ENCODE measurements around the gene TXNDC17. TPM values are rescaled to one million over a fixed set of nuclear protein-coding genes. Genes with fewer than 3 reads are reported as not detected.

Gene TXNDC17
- total and polyA plus RNA-seq, 2 of the 13 experiments (the other 11 are each of a cell fraction or from before 2014, with no cell fraction given): 188 to 266 TPM

DNA sequence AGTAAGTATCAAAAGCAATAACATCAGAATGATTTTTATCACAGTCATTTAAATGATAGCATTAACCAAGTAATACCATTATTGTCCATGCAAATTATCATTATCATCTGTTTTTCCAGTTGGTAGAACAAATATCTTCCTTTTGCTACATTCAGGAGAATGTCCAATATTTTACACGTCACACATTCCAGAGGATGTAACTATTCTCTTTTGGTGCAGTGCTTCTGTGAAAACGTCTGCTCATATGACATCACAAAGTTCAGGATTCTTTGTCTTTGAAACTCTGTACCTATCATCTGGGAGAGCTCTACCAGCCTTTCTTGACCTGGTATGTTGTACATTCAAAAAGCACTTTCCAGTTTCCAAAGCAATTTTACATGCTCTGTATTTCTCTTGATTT, 44.3 kb upstream of the TXNDC17 start (continued):
- TF ChIP-seq, protein P1, sequence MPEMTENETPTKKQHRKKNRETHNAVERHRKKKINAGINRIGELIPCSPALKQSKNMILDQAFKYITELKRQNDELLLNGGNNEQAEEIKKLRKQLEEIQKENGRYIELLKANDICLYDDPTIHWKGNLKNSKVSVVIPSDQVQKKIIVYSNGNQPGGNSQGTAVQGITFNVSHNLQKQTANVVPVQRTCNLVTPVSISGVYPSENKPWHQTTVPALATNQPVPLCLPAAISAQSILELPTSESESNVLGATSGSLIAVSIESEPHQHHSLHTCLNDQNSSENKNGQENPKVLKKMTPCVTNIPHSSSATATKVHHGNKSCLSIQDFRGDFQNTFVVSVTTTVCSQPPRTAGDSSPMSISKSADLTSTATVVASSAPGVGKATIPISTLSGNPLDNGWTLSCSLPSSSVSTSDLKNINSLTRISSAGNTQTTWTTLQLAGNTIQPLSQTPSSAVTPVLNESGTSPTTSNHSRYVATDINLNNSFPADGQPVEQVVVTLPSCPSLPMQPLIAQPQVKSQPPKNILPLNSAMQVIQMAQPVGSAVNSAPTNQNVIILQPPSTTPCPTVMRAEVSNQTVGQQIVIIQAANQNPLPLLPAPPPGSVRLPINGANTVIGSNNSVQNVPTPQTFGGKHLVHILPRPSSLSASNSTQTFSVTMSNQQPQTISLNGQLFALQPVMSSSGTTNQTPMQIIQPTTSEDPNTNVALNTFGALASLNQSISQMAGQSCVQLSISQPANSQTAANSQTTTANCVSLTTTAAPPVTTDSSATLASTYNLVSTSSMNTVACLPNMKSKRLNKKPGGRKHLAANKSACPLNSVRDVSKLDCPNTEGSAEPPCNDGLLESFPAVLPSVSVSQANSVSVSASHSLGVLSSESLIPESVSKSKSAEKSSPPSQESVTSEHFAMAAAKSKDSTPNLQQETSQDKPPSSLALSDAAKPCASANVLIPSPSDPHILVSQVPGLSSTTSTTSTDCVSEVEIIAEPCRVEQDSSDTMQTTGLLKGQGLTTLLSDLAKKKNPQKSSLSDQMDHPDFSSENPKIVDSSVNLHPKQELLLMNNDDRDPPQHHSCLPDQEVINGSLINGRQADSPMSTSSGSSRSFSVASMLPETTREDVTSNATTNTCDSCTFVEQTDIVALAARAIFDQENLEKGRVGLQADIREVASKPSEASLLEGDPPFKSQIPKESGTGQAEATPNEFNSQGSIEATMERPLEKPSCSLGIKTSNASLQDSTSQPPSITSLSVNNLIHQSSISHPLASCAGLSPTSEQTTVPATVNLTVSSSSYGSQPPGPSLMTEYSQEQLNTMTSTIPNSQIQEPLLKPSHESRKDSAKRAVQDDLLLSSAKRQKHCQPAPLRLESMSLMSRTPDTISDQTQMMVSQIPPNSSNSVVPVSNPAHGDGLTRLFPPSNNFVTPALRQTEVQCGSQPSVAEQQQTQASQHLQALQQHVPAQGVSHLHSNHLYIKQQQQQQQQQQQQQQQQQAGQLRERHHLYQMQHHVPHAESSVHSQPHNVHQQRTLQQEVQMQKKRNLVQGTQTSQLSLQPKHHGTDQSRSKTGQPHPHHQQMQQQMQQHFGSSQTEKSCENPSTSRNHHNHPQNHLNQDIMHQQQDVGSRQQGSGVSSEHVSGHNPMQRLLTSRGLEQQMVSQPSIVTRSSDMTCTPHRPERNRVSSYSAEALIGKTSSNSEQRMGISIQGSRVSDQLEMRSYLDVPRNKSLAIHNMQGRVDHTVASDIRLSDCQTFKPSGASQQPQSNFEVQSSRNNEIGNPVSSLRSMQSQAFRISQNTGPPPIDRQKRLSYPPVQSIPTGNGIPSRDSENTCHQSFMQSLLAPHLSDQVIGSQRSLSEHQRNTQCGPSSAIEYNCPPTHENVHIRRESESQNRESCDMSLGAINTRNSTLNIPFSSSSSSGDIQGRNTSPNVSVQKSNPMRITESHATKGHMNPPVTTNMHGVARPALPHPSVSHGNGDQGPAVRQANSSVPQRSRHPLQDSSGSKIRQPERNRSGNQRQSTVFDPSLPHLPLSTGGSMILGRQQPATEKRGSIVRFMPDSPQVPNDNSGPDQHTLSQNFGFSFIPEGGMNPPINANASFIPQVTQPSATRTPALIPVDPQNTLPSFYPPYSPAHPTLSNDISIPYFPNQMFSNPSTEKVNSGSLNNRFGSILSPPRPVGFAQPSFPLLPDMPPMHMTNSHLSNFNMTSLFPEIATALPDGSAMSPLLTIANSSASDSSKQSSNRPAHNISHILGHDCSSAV (CRISPR knock-in tag; IDR thresholded peaks at IDR 0.05; ENCODE audit: borderline replicate concordance): no peak
- TF ChIP-seq, protein P2, sequence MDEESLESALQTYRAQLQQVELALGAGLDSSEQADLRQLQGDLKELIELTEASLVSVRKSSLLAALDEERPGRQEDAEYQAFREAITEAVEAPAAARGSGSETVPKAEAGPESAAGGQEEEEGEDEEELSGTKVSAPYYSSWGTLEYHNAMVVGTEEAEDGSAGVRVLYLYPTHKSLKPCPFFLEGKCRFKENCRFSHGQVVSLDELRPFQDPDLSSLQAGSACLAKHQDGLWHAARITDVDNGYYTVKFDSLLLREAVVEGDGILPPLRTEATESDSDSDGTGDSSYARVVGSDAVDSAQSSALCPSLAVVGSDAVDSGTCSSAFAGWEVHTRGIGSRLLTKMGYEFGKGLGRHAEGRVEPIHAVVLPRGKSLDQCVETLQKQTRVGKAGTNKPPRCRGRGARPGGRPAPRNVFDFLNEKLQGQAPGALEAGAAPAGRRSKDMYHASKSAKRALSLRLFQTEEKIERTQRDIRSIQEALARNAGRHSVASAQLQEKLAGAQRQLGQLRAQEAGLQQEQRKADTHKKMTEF (CRISPR knock-in tag; IDR thresholded peaks at IDR 0.05): no peak
- TF ChIP-seq, protein P3, sequence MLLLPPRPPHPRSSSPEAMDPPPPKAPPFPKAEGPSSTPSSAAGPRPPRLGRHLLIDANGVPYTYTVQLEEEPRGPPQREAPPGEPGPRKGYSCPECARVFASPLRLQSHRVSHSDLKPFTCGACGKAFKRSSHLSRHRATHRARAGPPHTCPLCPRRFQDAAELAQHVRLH (CRISPR knock-in tag; IDR thresholded peaks at IDR 0.05; ENCODE audit: borderline replicate concordance, low read depth): no peak
- TF ChIP-seq SSRP1 (CRISPR knock-in tag; IDR thresholded peaks at IDR 0.05) (no peak), ZFX (CRISPR knock-in tag; IDR thresholded peaks at IDR 0.05; ENCODE audit: low read depth) (no peak), ZBTB38 (CRISPR knock-in tag; IDR thresholded peaks at IDR 0.05) (no peak), ZNF629 (CRISPR knock-in tag; conservative IDR thresholded peaks at IDR 0.05) (no peak), ZNF652 (CRISPR knock-in tag; IDR thresholded peaks at IDR 0.05; ENCODE audit: borderline replicate concordance, low read depth) (no peak)
- TF ChIP-seq, protein P4, sequence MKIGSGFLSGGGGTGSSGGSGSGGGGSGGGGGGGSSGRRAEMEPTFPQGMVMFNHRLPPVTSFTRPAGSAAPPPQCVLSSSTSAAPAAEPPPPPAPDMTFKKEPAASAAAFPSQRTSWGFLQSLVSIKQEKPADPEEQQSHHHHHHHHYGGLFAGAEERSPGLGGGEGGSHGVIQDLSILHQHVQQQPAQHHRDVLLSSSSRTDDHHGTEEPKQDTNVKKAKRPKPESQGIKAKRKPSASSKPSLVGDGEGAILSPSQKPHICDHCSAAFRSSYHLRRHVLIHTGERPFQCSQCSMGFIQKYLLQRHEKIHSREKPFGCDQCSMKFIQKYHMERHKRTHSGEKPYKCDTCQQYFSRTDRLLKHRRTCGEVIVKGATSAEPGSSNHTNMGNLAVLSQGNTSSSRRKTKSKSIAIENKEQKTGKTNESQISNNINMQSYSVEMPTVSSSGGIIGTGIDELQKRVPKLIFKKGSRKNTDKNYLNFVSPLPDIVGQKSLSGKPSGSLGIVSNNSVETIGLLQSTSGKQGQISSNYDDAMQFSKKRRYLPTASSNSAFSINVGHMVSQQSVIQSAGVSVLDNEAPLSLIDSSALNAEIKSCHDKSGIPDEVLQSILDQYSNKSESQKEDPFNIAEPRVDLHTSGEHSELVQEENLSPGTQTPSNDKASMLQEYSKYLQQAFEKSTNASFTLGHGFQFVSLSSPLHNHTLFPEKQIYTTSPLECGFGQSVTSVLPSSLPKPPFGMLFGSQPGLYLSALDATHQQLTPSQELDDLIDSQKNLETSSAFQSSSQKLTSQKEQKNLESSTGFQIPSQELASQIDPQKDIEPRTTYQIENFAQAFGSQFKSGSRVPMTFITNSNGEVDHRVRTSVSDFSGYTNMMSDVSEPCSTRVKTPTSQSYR (CRISPR knock-in tag; IDR thresholded peaks at IDR 0.05; ENCODE audit: borderline replicate concordance): no peak
- TF ChIP-seq, protein P5, sequence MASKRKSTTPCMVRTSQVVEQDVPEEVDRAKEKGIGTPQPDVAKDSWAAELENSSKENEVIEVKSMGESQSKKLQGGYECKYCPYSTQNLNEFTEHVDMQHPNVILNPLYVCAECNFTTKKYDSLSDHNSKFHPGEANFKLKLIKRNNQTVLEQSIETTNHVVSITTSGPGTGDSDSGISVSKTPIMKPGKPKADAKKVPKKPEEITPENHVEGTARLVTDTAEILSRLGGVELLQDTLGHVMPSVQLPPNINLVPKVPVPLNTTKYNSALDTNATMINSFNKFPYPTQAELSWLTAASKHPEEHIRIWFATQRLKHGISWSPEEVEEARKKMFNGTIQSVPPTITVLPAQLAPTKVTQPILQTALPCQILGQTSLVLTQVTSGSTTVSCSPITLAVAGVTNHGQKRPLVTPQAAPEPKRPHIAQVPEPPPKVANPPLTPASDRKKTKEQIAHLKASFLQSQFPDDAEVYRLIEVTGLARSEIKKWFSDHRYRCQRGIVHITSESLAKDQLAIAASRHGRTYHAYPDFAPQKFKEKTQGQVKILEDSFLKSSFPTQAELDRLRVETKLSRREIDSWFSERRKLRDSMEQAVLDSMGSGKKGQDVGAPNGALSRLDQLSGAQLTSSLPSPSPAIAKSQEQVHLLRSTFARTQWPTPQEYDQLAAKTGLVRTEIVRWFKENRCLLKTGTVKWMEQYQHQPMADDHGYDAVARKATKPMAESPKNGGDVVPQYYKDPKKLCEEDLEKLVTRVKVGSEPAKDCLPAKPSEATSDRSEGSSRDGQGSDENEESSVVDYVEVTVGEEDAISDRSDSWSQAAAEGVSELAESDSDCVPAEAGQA (IDR thresholded peaks at IDR 0.05; ENCODE audit: low read depth): no peak
- TF ChIP-seq, protein P5 (CRISPR knock-in tag; IDR thresholded peaks at IDR 0.05; ENCODE audit: borderline replicate concordance): no peak

Measured in HepG2 (cell line).